NCI-H748 (cell line): ENCODE data around the gene GPR52.
"Not testable (repeated sequence)": the region's sequence is repeated elsewhere in the genome, so short reads cannot be mapped to it uniquely, and the experiment has no call there.

Source experiments
- DNase-seq: peaks from one replicate; lab custom pipeline; 2025; ENCODE audit not compliant: unreplicated experiment; lab: John Stamatoyannopoulos, UW

Gene GPR52, protein sequence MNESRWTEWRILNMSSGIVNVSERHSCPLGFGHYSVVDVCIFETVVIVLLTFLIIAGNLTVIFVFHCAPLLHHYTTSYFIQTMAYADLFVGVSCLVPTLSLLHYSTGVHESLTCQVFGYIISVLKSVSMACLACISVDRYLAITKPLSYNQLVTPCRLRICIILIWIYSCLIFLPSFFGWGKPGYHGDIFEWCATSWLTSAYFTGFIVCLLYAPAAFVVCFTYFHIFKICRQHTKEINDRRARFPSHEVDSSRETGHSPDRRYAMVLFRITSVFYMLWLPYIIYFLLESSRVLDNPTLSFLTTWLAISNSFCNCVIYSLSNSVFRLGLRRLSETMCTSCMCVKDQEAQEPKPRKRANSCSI

DNA sequence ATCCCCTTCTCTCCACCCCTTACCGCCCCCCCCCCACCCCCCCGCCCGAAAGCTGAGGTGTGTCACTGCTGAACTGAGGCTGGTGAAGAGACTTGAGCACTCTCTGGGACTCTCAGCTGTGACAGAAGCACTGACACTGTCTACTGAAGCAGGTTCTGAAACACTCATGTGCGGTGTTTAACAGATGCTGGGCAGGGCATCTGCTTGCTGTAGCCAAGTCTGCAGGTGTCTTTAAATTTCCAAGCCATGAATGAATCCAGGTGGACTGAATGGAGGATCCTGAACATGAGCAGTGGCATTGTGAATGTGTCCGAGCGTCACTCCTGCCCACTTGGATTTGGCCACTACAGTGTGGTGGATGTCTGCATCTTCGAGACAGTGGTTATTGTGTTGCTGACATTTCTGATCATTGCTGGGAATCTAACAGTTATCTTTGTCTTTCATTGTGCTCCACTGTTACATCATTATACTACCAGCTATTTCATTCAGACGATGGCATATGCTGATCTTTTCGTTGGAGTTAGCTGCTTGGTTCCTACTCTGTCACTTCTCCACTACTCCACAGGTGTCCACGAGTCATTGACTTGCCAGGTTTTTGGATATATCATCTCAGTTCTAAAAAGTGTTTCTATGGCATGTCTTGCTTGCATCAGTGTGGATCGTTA is at the start of gene GPR52:
GPR52 (plus strand) TSS at position 99 of the 665 bp plus-strand sequence; CDS start at position 247, 148 bp downstream.
- DNase-seq: no peak

DNA sequence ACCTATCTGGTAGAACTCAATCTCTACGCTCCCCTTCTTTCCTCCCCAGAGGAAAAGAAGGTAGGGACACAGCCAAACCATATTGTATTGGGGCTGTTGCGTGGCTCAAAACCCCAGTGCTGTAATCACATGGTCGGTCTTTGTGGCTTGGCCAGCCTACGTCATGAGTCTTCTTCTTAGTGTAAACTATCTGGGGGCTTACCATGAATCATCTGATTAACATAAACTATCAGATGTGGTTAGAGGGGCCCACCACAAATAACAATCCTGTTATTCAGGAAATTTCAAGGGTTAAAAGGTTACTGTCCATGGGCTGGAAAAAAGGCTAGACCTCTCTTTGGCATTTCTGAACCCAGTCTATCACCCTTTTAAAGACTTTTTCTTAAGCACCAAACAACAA is 49.5 kb upstream of the GPR52 start:
- no peak for DNase-seq

GRCh38 chr1:174399211-174399610 is 48.6 kb upstream of the GPR52 start:
- no peak for DNase-seq

DNA sequence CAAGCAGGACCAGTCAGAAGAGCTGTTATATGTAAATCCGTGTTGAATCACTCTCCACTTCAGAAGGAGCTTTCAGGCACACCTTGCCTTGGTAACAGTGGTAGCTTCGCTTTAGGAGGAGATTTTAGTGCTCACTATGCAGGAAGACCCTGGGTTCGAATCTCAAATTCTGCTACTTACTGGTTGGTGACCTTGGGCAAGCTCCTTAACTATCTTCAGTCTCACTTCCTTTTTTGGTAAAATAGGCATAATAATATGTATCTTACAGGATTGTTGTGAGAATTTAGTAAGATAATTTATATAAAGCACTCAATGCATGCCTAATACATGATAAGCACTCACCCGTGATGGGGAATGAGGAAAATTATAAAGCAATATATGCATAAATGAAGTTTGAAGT is 46.7 kb upstream of the GPR52 start:
- DNase-seq: no peak

- DNase-seq: no peak
Measured at GRCh38 chr1:174405219-174405618, 42.5 kb upstream of the GPR52 start.

DNA sequence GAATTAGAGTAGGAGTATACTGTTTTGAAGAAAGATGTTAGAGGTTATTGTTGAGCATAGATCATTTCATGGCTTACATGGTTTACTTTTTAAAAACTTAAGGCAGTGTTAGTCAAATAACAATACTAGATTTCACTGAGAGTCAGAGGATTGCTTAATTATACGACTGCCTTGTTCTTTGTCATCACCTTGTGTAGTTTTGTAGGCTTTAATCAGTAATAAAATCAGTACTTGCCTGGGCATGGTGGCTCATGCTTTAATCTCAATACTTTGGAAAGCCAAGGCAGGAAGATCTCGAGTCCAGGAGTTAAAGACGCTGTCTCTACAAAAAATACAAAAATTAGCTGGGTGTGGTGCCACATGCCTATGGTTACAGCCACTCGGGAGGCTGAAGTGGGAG is 41.3 kb upstream of the GPR52 start:
- no peak for DNase-seq

DNA sequence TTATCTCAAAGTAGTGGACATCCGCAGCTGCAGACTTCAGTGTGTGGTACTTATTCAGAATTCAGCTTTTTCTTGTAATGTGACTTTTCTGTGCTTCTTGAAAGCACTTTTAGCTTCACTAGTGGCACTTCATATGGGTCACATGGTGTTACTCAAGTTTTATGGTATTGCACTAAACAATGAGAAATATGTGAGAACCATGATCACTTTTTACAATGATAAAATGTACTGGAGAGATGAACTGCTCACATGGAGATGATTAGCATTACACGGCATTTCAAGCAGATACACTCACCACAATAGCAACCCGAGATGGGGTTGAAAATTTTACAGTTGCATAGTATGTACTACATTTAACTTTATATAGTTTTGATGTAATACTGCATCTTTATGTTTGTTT is 40.1 kb upstream of the GPR52 start:
- no peak for DNase-seq

- DNase-seq: no peak
Measured at GRCh38 chr1:174408146-174408545, 39.6 kb upstream of the GPR52 start.

- not testable (repeated sequence) for DNase-seq
Measured at GRCh38 chr1:174409801-174410200, 38.0 kb upstream of the GPR52 start.

DNA sequence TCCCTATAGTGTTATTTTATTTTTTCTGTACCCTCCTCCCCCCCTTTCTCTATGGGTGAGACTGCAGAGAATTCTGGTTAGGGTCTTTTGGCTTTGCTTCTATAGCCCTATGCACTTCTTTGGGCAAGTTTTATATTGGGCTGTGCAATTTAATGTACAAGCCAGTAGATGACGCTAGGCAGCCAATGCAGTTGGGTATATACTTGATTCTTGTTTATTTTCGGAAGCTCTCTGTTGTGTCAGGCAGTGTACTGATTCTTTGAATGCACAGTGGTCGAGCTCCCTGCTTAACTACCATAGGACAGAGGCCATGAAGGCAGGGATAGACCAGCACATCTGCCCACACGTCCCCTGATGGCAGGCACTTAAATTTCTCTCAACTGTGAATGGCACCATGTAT is 34.1 kb upstream of the GPR52 start:
- peak; percentile 60 for DNase-seq

- DNase-seq: no peak
Measured at GRCh38 chr1:174414203-174414602, 33.6 kb upstream of the GPR52 start.

DNA sequence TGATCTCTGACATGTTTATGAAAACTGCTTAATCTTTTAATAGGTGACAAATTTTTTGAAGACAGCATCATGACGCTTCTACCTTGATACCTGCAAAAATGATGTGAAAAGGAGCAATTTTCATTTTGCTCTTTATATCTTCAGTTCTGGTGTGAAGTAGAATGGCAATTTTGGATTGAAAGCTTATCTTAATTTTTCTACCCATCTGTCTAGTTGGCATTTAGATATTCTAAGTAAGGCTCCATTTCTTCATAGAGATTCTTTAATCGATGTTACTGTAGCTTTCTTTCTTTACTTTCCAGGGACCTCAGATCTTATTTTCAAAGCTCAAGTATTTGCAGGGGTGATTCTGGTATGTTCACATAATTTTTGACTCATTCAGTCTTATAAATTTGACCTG is 32.3 kb upstream of the GPR52 start:
- no peak for DNase-seq

- no peak for DNase-seq
Measured at GRCh38 chr1:174417921-174418320, 29.8 kb upstream of the GPR52 start.

GRCh38 chr1:174425121-174425520 is 22.6 kb upstream of the GPR52 start:
- no peak for DNase-seq

DNA sequence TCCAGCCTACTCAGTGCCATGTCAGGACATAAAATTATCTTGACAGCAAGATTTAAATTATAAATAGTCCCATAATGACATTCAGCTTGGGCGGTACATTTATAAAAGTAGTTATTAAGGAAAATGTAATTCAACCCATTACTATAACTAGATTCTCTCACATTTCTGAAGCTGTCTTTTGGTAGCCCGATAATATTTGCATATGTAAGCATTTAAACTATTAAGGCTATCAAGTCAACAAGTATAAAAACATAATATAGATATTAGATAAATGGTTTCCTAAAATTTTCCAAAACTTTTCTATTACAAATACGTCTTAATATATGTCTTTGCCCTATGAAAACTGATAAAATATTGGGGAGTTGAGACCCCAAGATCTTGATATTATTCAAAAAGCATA is 21.6 kb upstream of the GPR52 start:
- DNase-seq: no peak

DNA sequence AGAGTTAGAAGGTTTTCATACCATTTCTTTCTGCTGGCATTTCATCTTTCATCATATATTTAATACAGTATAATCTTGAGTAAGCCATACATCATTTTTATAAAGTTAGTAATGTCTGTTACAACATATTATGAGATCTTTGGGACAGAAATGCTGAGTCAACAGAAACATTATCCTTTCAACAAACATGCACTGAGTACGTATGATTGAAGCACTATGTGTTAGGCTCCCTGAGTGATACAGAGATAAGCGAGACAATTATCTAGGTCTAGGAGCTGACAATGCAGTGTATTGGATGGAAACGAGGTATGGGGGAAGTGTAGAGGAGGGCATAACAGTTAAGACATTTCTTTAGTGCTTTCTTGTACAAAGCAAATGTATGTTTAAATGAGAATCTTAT is 19.7 kb upstream of the GPR52 start:
- DNase-seq: no peak

DNA sequence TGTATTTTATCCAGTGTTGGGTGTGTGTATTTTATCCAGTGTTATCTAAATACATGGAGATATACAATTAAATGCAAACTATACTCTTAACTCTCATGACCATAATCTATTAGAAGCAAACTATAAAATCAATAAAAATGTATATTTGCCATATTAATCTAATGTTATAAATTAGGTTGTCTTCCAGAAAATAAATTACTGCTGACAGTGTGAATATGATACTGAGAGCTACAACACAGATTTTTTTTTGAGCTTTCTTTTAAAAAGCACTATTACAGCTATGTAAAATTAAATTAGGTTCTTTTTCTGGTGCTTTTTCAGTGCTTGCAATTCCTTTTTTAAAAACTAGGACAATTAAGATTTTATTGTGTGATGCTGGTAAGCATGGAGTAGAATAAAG is 19.0 kb upstream of the GPR52 start:
- no peak for DNase-seq

GRCh38 chr1:174433451-174433850 is 14.3 kb upstream of the GPR52 start:
- no peak for DNase-seq

- no peak for DNase-seq
Measured at GRCh38 chr1:174445351-174445750, 2.4 kb upstream of the GPR52 start.

GRCh38 chr1:174445817-174446216 is 1.9 kb upstream of the GPR52 start:
- peak; percentile 62 for DNase-seq

- DNase-seq: peak; percentile 18
Measured at GRCh38 chr1:174448531-174448883, 743 bp downstream of the GPR52 start.

DNA sequence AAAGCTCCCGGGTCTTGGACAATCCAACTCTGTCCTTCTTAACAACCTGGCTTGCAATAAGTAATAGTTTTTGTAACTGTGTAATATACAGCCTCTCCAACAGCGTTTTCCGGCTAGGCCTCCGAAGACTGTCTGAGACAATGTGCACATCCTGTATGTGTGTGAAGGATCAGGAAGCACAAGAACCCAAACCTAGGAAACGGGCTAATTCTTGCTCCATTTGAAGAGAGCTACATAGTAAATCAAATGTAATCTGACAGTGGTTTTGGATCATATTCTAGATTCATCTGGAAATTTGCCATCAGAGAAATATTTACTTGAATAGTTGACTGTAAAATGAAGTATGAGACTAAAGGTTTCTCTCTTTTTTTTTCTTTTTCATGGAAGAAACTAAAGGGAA is 1.2 kb downstream of the GPR52 start:
- DNase-seq: no peak

DNA sequence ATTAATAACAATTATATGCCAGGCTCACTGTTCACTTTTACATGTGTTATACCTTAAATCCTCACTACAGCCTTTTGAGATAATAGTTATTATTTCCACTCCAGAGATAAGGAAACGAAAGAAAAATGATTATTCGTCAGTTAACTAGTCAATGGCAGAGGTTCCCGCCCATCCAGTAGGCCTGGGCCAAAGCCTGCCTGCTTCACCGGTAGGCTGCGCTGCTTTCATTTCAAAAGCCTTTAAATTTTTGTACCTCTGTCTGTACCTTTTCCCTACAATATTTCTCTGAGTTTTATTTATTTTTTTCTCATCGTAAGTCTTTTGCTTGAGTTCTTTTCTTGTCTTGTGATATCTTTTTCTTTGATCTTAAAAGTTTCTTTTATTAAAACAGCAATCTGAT is 3.6 kb downstream of the GPR52 start:
- DNase-seq: no peak
